Measurements from ENCODE around the gene UBA52. TPM values are rescaled to one million over a fixed set of nuclear protein-coding genes. Genes with fewer than 3 reads are reported as not detected.

Gene UBA52
- total and polyA plus RNA-seq, 2 of the 8 experiments (the other 6 are each of a cell fraction or from before 2014, with no cell fraction given) = 1,340 to 5,409 TPM

DNA sequence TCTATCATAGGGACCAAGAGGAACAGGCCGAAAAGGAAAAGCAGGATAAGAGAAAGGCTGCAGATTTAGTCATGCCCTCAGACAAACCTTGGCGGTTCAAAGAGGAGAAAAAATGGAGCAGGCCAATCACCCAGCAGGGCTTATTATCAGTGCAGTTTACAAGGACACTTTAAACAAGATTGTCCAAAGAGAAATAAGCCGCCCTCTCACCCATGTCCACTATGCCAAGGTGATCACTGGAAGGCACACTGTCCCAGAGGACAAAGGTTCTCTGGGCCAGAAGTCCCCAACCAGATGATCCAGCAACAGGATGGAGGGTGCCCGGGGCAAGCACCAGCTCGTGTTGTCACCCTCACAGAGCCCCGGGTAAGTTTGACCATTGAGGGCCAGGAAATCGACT lies 8.7 kb downstream of the UBA52 start (continued):
- TF ChIP-seq CHD7 (IDR thresholded peaks at IDR 0.05; ENCODE audit: insufficient replicate concordance, low read length) (no peak), KDM5A (IDR thresholded peaks at IDR 0.05; ENCODE audit: low read length) (no peak), SP4 (IDR thresholded peaks at IDR 0.05; ENCODE audit: low read length) (no peak), ASH2L (IDR thresholded peaks at IDR 0.05; ENCODE audit: low read length) (no peak), EZH2 (IDR thresholded peaks at IDR 0.05; ENCODE audit: low read depth, low read length, severe bottlenecking) (no peak), E2F6 (IDR thresholded peaks at IDR 0.05) (no peak), EP300 (IDR thresholded peaks at IDR 0.05; ENCODE audit: borderline replicate concordance in 1 of 2, low read depth in 2 of 2, low read length in 2 of 2) (no peak), HDAC2 (IDR thresholded peaks at IDR 0.05; ENCODE audit: borderline replicate concordance in 1 of 2, low read depth in 2 of 2, low read length in 2 of 2) (no peak)
- TF ChIP-seq, protein P1, sequence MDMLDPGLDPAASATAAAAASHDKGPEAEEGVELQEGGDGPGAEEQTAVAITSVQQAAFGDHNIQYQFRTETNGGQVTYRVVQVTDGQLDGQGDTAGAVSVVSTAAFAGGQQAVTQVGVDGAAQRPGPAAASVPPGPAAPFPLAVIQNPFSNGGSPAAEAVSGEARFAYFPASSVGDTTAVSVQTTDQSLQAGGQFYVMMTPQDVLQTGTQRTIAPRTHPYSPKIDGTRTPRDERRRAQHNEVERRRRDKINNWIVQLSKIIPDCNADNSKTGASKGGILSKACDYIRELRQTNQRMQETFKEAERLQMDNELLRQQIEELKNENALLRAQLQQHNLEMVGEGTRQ (IDR thresholded peaks at IDR 0.05; ENCODE audit: low read length) = no peak
